ENCODE measurements around the gene RDH13. TPM values are rescaled to one million over a fixed set of nuclear protein-coding genes. Genes with fewer than 3 reads are reported as not detected.

Gene RDH13, protein sequence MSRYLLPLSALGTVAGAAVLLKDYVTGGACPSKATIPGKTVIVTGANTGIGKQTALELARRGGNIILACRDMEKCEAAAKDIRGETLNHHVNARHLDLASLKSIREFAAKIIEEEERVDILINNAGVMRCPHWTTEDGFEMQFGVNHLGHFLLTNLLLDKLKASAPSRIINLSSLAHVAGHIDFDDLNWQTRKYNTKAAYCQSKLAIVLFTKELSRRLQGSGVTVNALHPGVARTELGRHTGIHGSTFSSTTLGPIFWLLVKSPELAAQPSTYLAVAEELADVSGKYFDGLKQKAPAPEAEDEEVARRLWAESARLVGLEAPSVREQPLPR
- 8.9 and 9.6 TPM in 2 replicates for polyA plus RNA-seq (2012; rRNA removed)
- 3.9 and 5.9 TPM in 2 replicates for polyA plus RNA-seq (2012; cell fraction: cytosol; rRNA removed)
- 26.8 TPM in 2 replicates for polyA plus RNA-seq (2012; cell fraction: nucleus; rRNA removed)

DNA sequence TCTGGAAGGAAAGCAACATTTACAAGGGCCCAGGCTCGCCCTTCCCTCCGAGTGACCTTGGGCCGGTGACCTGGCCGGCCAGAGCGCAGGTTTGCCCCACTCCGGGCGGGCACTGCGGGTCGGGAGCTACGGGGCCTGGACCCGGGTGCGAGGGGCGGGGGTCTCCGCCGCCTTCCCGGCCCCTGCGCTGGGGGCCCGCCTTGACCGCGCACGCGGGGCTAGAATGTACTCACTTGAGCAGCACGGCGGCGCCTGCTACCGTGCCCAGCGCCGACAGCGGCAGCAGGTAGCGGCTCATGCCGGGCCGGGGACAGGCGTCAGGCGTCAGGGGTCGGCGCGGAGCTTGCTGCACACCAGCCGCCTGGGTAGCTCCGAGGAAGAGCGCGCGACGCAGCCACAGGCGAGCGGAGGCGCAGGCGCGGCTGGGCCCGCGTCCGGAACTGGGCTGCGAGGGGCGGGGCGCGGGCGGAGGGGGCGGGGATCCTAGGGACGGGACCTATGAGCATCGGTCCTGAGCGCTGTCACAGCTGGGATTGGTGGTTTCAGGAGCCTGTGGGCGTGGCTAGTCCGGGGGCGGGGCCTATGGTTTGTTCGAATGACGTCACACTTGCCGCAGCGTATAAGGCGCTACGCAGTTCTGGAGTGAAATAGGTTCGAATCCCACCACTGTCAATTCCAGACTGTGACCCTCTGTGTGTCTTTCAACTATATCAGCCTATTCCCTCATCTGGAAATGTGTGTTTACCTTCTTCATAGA, at the start of gene RDH13:
Gene RDH13, minus strand, starts transcription at position 414 of the 757 bp plus-strand sequence. Its CDS starts 116 bp downstream, at position 298.
- no peaks in the 10 kb centered on the region for H4K20me1 ChIP-seq (ENCODE audit: insufficient read depth)
- TF ChIP-seq SIN3A (IDR thresholded peaks at IDR 0.05; ENCODE audit: borderline replicate concordance, low read depth, low read length) (no peak), MXI1 (IDR thresholded peaks at IDR 0.05; ENCODE audit: low read depth, low read length) (peak; percentile 83; the same call in 1 of the 2 replicates), CHD2 (IDR thresholded peaks at IDR 0.05; ENCODE audit: low read length, partially characterized antibody) (no peak), NRF1 (IDR thresholded peaks at IDR 0.05; ENCODE audit: low read depth, low read length) (peak; percentile 71), GABPA (IDR thresholded peaks at IDR 0.05; ENCODE audit: low read depth) (peak; percentile 55; the same call in 1 of the 2 replicates), RCOR1 (IDR thresholded peaks at IDR 0.05; ENCODE audit: low read length) (peak; percentile 90), RFX5 (IDR thresholded peaks at IDR 0.05; ENCODE audit: low read length) (0 out of 2 replicates have a peak, but pooled peaks have one; percentile 21)
- TF ChIP-seq, protein P1, sequence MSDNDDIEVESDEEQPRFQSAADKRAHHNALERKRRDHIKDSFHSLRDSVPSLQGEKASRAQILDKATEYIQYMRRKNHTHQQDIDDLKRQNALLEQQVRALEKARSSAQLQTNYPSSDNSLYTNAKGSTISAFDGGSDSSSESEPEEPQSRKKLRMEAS (IDR thresholded peaks at IDR 0.05; ENCODE audit: low read depth): peak; percentile 31; the same call in 1 of the 2 replicates
- peaks cover 0 to 8% of the 10 kb centered on the region in 2 experiments for H3K36me3 ChIP-seq (replicated peaks in 1 of 2; ENCODE audit: control insufficient read depth in 1 of 2, insufficient read depth in 2 of 2, low read length in 1 of 2)
- peak within 1 kb of the TSS; percentile 100 for H3K4me2 ChIP-seq
- under 1% methylated on average over 20 of the region's 70 CpGs for WGBS (ENCODE audit: low lambda C conversion rate)
- H3K79me2 ChIP-seq (ENCODE audit: insufficient read depth): peaks cover 20% of the 10 kb centered on the region; the same call in 1 of the 2 replicates
- peak within 1 kb of the TSS; percentile 75 for H3K9ac ChIP-seq
- H3K4me1 ChIP-seq (ENCODE audit: control insufficient read depth in 1 of 2, insufficient read depth in 2 of 2, low read depth in 1 of 2, low read length in 1 of 2): peaks cover 0 to 5% of the 10 kb centered on the region in 2 experiments; a peak in 1 of 4 replicates
- CTCF ChIA-PET: interaction anchor here (2.1 kb wide), 1 partner anchor 25 kb away, joined by 8 read pairs; no protein-coding TSS in a partner anchor
- H3K27ac ChIP-seq (ENCODE audit: low read depth in 2 of 2, low read length in 1 of 2): no peak within 1 kb of the TSS
- H2AFZ ChIP-seq (ENCODE audit: low read depth): peak within 1 kb of the TSS; percentile 86; the same call in 1 of the 2 replicates
- H3F3A ChIP-seq (replicated peaks; ENCODE audit: insufficient read depth): no peaks in the 10 kb centered on the region
- no peaks in the 10 kb centered on the region for H3K9me2 ChIP-seq
- peak; percentile 99 for DNase-seq
- POLR2A ChIA-PET: no interaction called here
- H3K27me3 ChIP-seq (ENCODE audit: insufficient read depth): peaks cover 7% of the 10 kb centered on the region; the same call in 1 of the 2 replicates
- H3K9me3 ChIP-seq: no peaks in the 10 kb centered on the region
- H3K4me3 ChIP-seq (ENCODE audit: low read depth in 2 of 2, low read length in 1 of 2): peak within 1 kb of the TSS; percentile 68 to 83

DNA sequence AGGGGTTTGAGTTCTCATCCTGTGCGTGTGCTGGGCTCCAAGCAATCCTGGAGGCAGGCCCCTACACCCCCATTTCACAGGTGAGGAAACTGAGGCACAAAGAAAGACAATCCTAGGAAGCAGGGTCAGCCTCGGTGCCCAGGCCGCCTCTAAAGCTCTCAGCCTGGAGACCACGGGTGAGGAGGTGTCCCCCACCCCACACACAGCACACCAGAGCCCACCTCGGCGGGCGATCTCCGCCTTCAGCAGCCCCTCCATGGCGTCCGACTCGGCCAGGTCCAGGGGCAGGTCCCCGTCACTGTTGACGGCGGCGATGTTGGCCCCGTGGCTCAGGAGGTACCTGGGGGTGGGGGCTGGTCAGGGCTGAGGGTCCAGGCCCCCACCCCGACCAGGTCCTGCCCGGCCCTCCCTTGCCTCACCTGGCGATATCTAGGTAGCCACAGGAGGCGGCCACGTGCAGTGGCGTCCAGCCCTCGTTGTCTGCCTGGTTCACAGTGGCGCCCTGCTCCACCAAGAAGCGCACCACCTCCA, 49.4 kb upstream of the RDH13 start:
- Histone ChIP-seq H3K9me3 (no peaks in the 10 kb centered on the region), H3K27me3 (ENCODE audit: insufficient read depth) (no peaks in the 10 kb centered on the region), H2AFZ (ENCODE audit: low read depth) (no peak overlapping the region), H3K79me2 (ENCODE audit: insufficient read depth) (peaks cover 76% of the 10 kb centered on the region), H3K36me3 (replicated peaks in 1 of 2; ENCODE audit: control insufficient read depth in 1 of 2, insufficient read depth in 2 of 2, low read length in 1 of 2) (peaks cover 3 to 13% of the 10 kb centered on the region in 2 experiments), H3K4me3 (ENCODE audit: low read depth in 2 of 2, low read length in 1 of 2) (no peak overlapping the region), H3K9me2 (no peaks in the 10 kb centered on the region), H3K4me2 (no peak overlapping the region), H3F3A (replicated peaks; ENCODE audit: insufficient read depth) (peaks cover 5% of the 10 kb centered on the region), H3K9ac (no peak overlapping the region), H3K27ac (ENCODE audit: low read depth in 2 of 2, low read length in 1 of 2) (peak overlapping the region in 1 of 2 experiments; percentile 66; a peak in 1 of 4 replicates), H3K4me1 (ENCODE audit: control insufficient read depth in 1 of 2, insufficient read depth in 2 of 2, low read depth in 1 of 2, low read length in 1 of 2) (peaks cover 9 to 24% of the 10 kb centered on the region in 2 experiments; a peak in 3 of 4 replicates), H4K20me1 (ENCODE audit: insufficient read depth) (peaks cover 56% of the 10 kb centered on the region)
- ChIA-PET CTCF (interaction anchor here (1.0 kb wide), 1 partner anchor 23 kb away, joined by 5 read pairs; no protein-coding TSS in a partner anchor), POLR2A (no interaction called here)
- TF ChIP-seq POLR2AphosphoS5 (IDR thresholded peaks at IDR 0.05; ENCODE audit: low read depth, low read length) (no peak), JUND (IDR thresholded peaks at IDR 0.05) (no peak)
- TF ChIP-seq, protein P2, sequence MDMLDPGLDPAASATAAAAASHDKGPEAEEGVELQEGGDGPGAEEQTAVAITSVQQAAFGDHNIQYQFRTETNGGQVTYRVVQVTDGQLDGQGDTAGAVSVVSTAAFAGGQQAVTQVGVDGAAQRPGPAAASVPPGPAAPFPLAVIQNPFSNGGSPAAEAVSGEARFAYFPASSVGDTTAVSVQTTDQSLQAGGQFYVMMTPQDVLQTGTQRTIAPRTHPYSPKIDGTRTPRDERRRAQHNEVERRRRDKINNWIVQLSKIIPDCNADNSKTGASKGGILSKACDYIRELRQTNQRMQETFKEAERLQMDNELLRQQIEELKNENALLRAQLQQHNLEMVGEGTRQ (IDR thresholded peaks at IDR 0.05; ENCODE audit: borderline replicate concordance, low read depth, low read length): no peak
- TF ChIP-seq, protein P1 (IDR thresholded peaks at IDR 0.05; ENCODE audit: low read depth): no peak
- WGBS (ENCODE audit: low lambda C conversion rate): 95% methylated on average over 11 of the region's 25 CpGs
- peak; percentile 7 for DNase-seq
